LNCAP (cell line): ENCODE data around the gene GRAMD4.

Experiments used
- CTCF ChIP-seq: fragments of 450-650 bp; IDR thresholded peaks from 2 replicates; pipeline ENCODE4 v1.5.1; 2017; ENCODE audit warnings: mild to moderate bottlenecking

The GRAMD4 gene

DNA sequence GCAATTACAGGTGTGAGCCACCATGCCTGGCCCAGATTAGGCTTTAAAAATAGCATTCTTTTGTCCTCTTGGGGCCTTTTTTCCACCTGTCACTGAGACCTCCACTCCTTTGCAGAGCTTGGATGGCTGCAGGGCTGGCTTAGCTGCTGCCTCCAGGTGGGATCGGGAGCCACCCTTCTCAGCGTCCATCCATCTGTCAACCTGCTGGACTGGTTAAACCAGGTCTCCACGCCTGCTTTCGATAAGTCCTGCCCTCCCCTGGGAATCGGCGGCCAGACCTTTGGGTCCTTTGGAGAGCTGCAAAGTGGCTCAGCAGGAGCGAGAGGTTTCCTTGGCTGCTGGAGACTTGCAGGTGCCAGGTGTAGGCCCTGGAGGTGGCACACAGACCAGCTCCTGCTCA lies 23.4 kb upstream of the GRAMD4 start:
- TF ChIP-seq CTCF, result peak; percentile 52; the same call in 1 of the 2 replicates

- TF ChIP-seq CTCF, result no peak
These were observed 22.0 kb upstream of the GRAMD4 start for GRCh38 chr22:46598224-46598623.

GRCh38 chr22:46598737-46599424 lies 21.3 kb upstream of the GRAMD4 start:
- TF ChIP-seq CTCF, result no peak

DNA sequence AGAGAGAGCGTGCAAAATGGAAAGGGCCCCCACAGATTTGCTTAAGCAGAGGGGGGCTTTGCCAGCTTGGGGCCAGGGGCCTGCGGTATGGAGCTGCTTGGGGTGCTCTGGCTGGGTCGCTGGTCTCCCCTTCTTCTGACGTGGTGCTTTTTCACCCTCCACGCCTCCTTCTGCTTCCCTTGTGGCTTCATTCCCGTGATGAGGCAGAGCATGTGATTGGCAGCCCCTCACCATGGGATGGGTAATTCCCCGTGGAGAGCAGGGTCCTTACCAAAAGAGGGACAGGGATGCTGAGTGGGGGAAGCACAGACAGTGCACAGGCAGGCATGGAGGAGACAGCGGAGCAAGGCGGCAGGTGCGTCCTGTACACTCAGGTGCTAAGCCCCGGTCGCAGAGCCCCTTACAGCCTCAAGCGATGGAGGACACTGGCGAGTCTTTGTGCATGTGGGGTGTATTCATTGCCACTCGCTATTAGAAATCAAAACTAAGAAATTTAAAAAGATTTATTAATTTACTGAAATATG lies 19.9 kb upstream of the GRAMD4 start:
- TF ChIP-seq CTCF, result no peak

DNA sequence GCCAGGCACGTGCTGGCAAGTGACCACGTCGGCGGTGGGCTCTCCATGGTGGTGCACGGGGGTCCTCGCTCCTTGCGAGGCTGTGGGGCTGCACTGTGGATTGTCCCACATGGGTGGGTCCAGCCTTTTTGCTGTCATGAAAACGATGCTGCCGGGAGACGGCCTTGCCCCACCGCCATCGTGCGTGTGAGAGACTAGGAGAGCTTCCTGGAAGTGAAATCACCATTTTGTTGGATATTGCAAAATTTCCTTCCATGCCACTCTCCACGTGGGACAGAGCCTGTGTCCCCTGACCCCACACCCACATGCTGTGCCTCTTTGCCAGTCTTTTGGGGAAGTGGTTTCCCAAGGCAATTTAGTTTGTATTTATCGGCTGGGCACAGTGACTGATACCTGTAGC lies 18.2 kb upstream of the GRAMD4 start:
- TF ChIP-seq CTCF, result no peak

DNA sequence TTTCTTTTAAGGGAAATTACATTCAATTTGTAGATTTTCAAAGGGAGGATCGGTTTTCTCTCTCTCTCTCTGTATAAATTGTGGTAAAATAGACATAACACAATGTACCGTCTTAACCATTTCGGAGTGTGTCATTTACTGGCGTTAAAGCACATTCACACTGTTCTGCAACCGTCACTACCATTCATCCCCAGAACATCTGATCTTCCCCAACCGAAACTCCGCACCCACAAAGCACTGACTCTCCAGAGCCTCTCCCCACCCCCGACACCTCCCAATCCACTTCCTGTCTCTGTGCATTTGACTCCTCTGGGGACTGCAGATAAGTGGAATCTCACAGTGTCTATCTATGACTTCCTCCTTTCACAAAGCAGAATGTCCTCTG lies 15.9 kb upstream of the GRAMD4 start:
- TF ChIP-seq CTCF, result no peak

GRCh38 chr22:46605117-46605516 lies 15.1 kb upstream of the GRAMD4 start:
- TF ChIP-seq CTCF, result no peak

GRCh38 chr22:46606886-46607285 lies 13.3 kb upstream of the GRAMD4 start:
- TF ChIP-seq CTCF, result no peak
